T-helper 9 cell (primary cell): ENCODE measurements around the gene AP2A1.

Experiments
- DNase-seq: peaks from one replicate; pipeline ENCODE4 v3.0.0-alpha.2; 2020

The AP2A1 gene

GRCh38 chr19:49843265-49843664 is 76.5 kb downstream of the AP2A1 start:
- DNase-seq = no peak

GRCh38 chr19:49844138-49845095 is 77.6 kb downstream of the AP2A1 start:
- no peak for DNase-seq

GRCh38 chr19:49845414-49845813 is 78.6 kb downstream of the AP2A1 start:
- no peak for DNase-seq

GRCh38 chr19:49846408-49846807 is 79.6 kb downstream of the AP2A1 start:
- no peak for DNase-seq

- no peak for DNase-seq
These were observed 81.2 kb downstream of the AP2A1 start for GRCh38 chr19:49847731-49848696.

- no peak for DNase-seq
These were observed 82.1 kb downstream of the AP2A1 start for GRCh38 chr19:49848938-49849337.

- DNase-seq = no peak
These were observed 82.8 kb downstream of the AP2A1 start for GRCh38 chr19:49849433-49850220.

- DNase-seq = no peak
These were observed 83.4 kb downstream of the AP2A1 start for GRCh38 chr19:49850221-49850486.

- peak; percentile 87 for DNase-seq
These were observed 83.9 kb downstream of the AP2A1 start, which contains the start of gene PTOV1 for GRCh38 chr19:49850487-49851342. TSS of gene PTOV1 (plus strand) at chr19:49851159.

GRCh38 chr19:49851456-49852259 is 84.9 kb downstream of the AP2A1 start:
- no peak for DNase-seq

GRCh38 chr19:49852631-49853126 is 85.9 kb downstream of the AP2A1 start:
- DNase-seq = no peak

- DNase-seq = no peak
These were observed 87.1 kb downstream of the AP2A1 start for GRCh38 chr19:49853852-49854377.

- no peak for DNase-seq
These were observed 87.8 kb downstream of the AP2A1 start for GRCh38 chr19:49854378-49855263.

- no peak for DNase-seq
These were observed 88.5 kb downstream of the AP2A1 start for GRCh38 chr19:49855277-49855675.

- DNase-seq = no peak
These were observed 89.1 kb downstream of the AP2A1 start for GRCh38 chr19:49855676-49856573.

GRCh38 chr19:49856574-49857021 is 89.8 kb downstream of the AP2A1 start:
- no peak for DNase-seq
